HG02678 (cell line): ENCODE measurements around the gene ABCC8.

ENCODE experiments used
- ATAC-seq: cut with Tn5 transposase; IDR thresholded peaks from one replicate; pipeline ENCODE4 v1.9.1; 2021; ENCODE audit warnings: mild to moderate bottlenecking, moderate library complexity; ENCODE audit not compliant: unreplicated experiment

The ABCC8 gene

GRCh38 chr11:17473071-17473744 is 3.4 kb downstream of the ABCC8 start:
- ATAC-seq, result no peak

GRCh38 chr11:17472467-17472866 is 4.2 kb downstream of the ABCC8 start:
- no peak for ATAC-seq

- ATAC-seq, result no peak
Measured at GRCh38 chr11:17471501-17471900, 5.1 kb downstream of the ABCC8 start.

- ATAC-seq, result no peak
Measured at GRCh38 chr11:17469998-17470397, 6.6 kb downstream of the ABCC8 start.

- no peak for ATAC-seq
Measured at GRCh38 chr11:17468122-17468521, 8.5 kb downstream of the ABCC8 start.

- ATAC-seq, result no peak
Measured at GRCh38 chr11:17463546-17464174, 13.0 kb downstream of the ABCC8 start.

- no peak for ATAC-seq
Measured at GRCh38 chr11:17462940-17463339, 13.7 kb downstream of the ABCC8 start.

GRCh38 chr11:17460406-17460805 is 16.2 kb downstream of the ABCC8 start:
- no peak for ATAC-seq

- no peak for ATAC-seq
Measured at GRCh38 chr11:17459236-17459896, 17.3 kb downstream of the ABCC8 start.

GRCh38 chr11:17458268-17458667 is 18.4 kb downstream of the ABCC8 start:
- ATAC-seq, result no peak

GRCh38 chr11:17457396-17458173 is 19.1 kb downstream of the ABCC8 start:
- no peak for ATAC-seq

GRCh38 chr11:17452668-17453067 is 24.0 kb downstream of the ABCC8 start:
- no peak for ATAC-seq

GRCh38 chr11:17449158-17449557 is 27.5 kb downstream of the ABCC8 start:
- ATAC-seq, result no peak

GRCh38 chr11:17446482-17446881 is 30.2 kb downstream of the ABCC8 start:
- ATAC-seq, result no peak

- ATAC-seq, result no peak
Measured at GRCh38 chr11:17445240-17445795, 31.3 kb downstream of the ABCC8 start.

GRCh38 chr11:17443926-17444690 is 32.5 kb downstream of the ABCC8 start:
- ATAC-seq, result no peak

GRCh38 chr11:17443423-17443822 is 33.2 kb downstream of the ABCC8 start:
- ATAC-seq, result no peak

GRCh38 chr11:17443000-17443399 is 33.6 kb downstream of the ABCC8 start:
- ATAC-seq, result no peak

- ATAC-seq, result no peak
Measured at GRCh38 chr11:17439316-17439782, 37.3 kb downstream of the ABCC8 start.

- no peak for ATAC-seq
Measured at GRCh38 chr11:17437366-17437765, 39.3 kb downstream of the ABCC8 start.
